Measurements from ENCODE around the gene GRID1.

- TF ChIP-seq, protein P1, sequence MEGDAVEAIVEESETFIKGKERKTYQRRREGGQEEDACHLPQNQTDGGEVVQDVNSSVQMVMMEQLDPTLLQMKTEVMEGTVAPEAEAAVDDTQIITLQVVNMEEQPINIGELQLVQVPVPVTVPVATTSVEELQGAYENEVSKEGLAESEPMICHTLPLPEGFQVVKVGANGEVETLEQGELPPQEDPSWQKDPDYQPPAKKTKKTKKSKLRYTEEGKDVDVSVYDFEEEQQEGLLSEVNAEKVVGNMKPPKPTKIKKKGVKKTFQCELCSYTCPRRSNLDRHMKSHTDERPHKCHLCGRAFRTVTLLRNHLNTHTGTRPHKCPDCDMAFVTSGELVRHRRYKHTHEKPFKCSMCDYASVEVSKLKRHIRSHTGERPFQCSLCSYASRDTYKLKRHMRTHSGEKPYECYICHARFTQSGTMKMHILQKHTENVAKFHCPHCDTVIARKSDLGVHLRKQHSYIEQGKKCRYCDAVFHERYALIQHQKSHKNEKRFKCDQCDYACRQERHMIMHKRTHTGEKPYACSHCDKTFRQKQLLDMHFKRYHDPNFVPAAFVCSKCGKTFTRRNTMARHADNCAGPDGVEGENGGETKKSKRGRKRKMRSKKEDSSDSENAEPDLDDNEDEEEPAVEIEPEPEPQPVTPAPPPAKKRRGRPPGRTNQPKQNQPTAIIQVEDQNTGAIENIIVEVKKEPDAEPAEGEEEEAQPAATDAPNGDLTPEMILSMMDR (IDR thresholded peaks at IDR 0.05): no peak
- no peak for TF ChIP-seq POLR2A (IDR thresholded peaks at IDR 0.05)
These were observed 8.6 kb upstream of the GRID1 start for GRCh38 chr10:86375204-86375603.

Measured in thyroid gland (tissue), 4 donors.